HG03135 (cell line): ENCODE results near the gene UROD.
"Not testable (repeated sequence)": the region's sequence is repeated elsewhere in the genome, so short reads cannot be mapped to it uniquely, and the experiment has no call there.

ENCODE experiments used
- ATAC-seq: cut with Tn5 transposase; IDR thresholded peaks from one replicate; pipeline ENCODE4 v1.9.1; 2021; ENCODE audit warnings: mild to moderate bottlenecking, moderate library complexity; ENCODE audit not compliant: unreplicated experiment

Gene UROD

GRCh38 chr1:45011837-45012638, at the start of gene UROD:
UROD (plus strand) TSS chr1:45012254; CDS start chr1:45012266, 12 bp downstream.
- ATAC-seq = peak; percentile 67

- ATAC-seq = no peak
These were observed 49.3 kb upstream of the UROD start for GRCh38 chr1:44962729-44963128.

GRCh38 chr1:44964396-44964795, 47.7 kb upstream of the UROD start:
- ATAC-seq = no peak

- no peak for ATAC-seq
These were observed 41.7 kb upstream of the UROD start for GRCh38 chr1:44970317-44970716.

GRCh38 chr1:44973645-44974044, 38.4 kb upstream of the UROD start:
- no peak for ATAC-seq

- ATAC-seq = no peak
These were observed 35.8 kb upstream of the UROD start for GRCh38 chr1:44976252-44976651.

GRCh38 chr1:44977372-44977771, 34.7 kb upstream of the UROD start:
- ATAC-seq = not testable (repeated sequence)

- peak; percentile 6 for ATAC-seq
These were observed 26.2 kb upstream of the UROD start for GRCh38 chr1:44985747-44986359.

GRCh38 chr1:44988531-44989156, 23.4 kb upstream of the UROD start:
- ATAC-seq = no peak

- ATAC-seq = no peak
These were observed 17.6 kb upstream of the UROD start for GRCh38 chr1:44994309-44994898.

- ATAC-seq = no peak
These were observed 16.4 kb upstream of the UROD start for GRCh38 chr1:44995467-44996238.

- no peak for ATAC-seq
These were observed 12.8 kb upstream of the UROD start for GRCh38 chr1:44999232-44999631.

GRCh38 chr1:45001011-45001481, 11.0 kb upstream of the UROD start:
- no peak for ATAC-seq

- ATAC-seq = not testable (repeated sequence)
These were observed 10.5 kb upstream of the UROD start for GRCh38 chr1:45001576-45001975.

GRCh38 chr1:45002650-45003645, 9.1 kb upstream of the UROD start:
- no peak for ATAC-seq

- no peak for ATAC-seq
These were observed 8.3 kb upstream of the UROD start for GRCh38 chr1:45003741-45004140.

GRCh38 chr1:45004281-45004920, 7.7 kb upstream of the UROD start:
- ATAC-seq = no peak

- ATAC-seq = no peak
These were observed 6.3 kb upstream of the UROD start for GRCh38 chr1:45005761-45006160.

- ATAC-seq = no peak
These were observed 4.7 kb upstream of the UROD start for GRCh38 chr1:45007311-45007710.
